Stomach (tissue), 9 donors: ENCODE results near the gene ECHDC3. TPM values are rescaled to one million over a fixed set of nuclear protein-coding genes. Genes with fewer than 3 reads are reported as not detected.

ENCODE experiments used
- DNase-seq, 2 donors: peaks; one replicate each; pipeline versions ENCODE4 v3.0.0 to v3.0.0-alpha.2; 2013 to 2019
- H3K27ac ChIP-seq, 5 donors: fragments of 200-600 bp in 4 of 5; sonication (generic) in 4 of 5; one replicate each; pipeline ENCODE4 v1.5.1; 2013 to 2019; ENCODE audit warnings: mild to moderate bottlenecking in 1 of 5, moderate library complexity in 1 of 5
- H3K27me3 ChIP-seq, 3 donors: fragments of 200-600 bp; sonication (generic); one replicate each; pipeline ENCODE4 v1.5.1; 2017 to 2019; ENCODE audit warnings: mixed run types in 1 of 3
- H3K36me3 ChIP-seq, 4 donors: fragments of 200-600 bp; sonication (generic); 1 replicate in 3 of 4; 2 replicates in 1 of 4; pipeline ENCODE4 v1.5.1; 2016 to 2019
- H3K4me1 ChIP-seq, 4 donors: fragments of 200-600 bp; sonication (generic); one replicate each; pipeline ENCODE4 v1.5.1; 2016 to 2019
- H3K4me3 ChIP-seq, 4 donors: fragments of 200-600 bp; sonication (generic) in 3 of 4; one replicate each; pipeline ENCODE4 v1.5.1; 2016 to 2019; ENCODE audit warnings: mild to moderate bottlenecking in 1 of 4
- H3K9me3 ChIP-seq, 4 donors: fragments of 200-600 bp; sonication (generic); one replicate each; pipeline ENCODE4 v1.5.1; 2016 to 2019
- EP300 ChIP-seq: sonication (generic); formaldehyde crosslinking; IDR thresholded peaks from one replicate; pipeline ENCODE4 v1.6.1; 2017; ENCODE audit warnings: antibody characterized with exemption
- POLR2A ChIP-seq, 4 donors: fragments of 450-650 bp; IDR thresholded peaks; one replicate each; pipeline ENCODE4 v1.6.1; 2016; ENCODE audit warnings: antibody characterized with exemption in 4 of 4, control low read depth in 2 of 4, mild to moderate bottlenecking in 1 of 4, moderate library complexity in 1 of 4
- POLR2AphosphoS5 ChIP-seq, 3 donors: sonication (generic); formaldehyde crosslinking; IDR thresholded peaks; one replicate each; pipeline ENCODE4 v1.6.1; 2016; ENCODE audit warnings: antibody characterized with exemption in 3 of 3
- WGBS, 5 donors: extraction: QIAGEN DNeasy Blood & Tissue Kit in 3 of 5; methylation state at CpG; one replicate each; pipeline versions ENCODE4 v1.1.5 to v1.1.7; 2013 to 2018; 5-methylcytosine and 5-hydroxymethylcytosine counted together
- intact Hi-C: fragments of 100-400 bp; cut with DNase I; formaldehyde crosslinking; loops from one replicate; pipeline ENCODE4 v1.15.1; 2023; ENCODE audit warnings: low total_unique reads
- polyA plus RNA-seq, 3 donors: library from polyadenylated mRNA; stranded (reverse); fragments of 200-250 nt; gene quantifications; one replicate each; pipeline ENCODE4 v1.2.3, GENCODE V29; 2013
- total RNA-seq, 5 donors: library from RNA; depleted of rRNA; stranded (reverse); fragments of >200 nt; gene quantifications; one replicate each; pipeline versions ENCODE4 v1.1.0 to v1.2.3, GENCODE V29; 2014 to 2016
- TF ChIP-seq, protein P1 (sequence below), 7 experiments: fragments of 450-650 bp in 4 of 7; fragments of 200-600 bp in 3 of 7; sonication (generic) in 3 of 7; IDR thresholded peaks; one replicate each; pipeline ENCODE4 v1.5.1; 2016 to 2019; ENCODE audit warnings: antibody characterized with exemption in 7 of 7, control low read depth in 2 of 7, mild to moderate bottlenecking in 1 of 7
- donor health status: healthy with polysubstance abuse.
- donor health status: Bipolar disorder and iron deficiency.
- donor health status: healthy.

ECHDC3 gene
- total and polyA plus RNA-seq, 8 donors: 0.58 to 70.6 (median 30.7) TPM

DNA sequence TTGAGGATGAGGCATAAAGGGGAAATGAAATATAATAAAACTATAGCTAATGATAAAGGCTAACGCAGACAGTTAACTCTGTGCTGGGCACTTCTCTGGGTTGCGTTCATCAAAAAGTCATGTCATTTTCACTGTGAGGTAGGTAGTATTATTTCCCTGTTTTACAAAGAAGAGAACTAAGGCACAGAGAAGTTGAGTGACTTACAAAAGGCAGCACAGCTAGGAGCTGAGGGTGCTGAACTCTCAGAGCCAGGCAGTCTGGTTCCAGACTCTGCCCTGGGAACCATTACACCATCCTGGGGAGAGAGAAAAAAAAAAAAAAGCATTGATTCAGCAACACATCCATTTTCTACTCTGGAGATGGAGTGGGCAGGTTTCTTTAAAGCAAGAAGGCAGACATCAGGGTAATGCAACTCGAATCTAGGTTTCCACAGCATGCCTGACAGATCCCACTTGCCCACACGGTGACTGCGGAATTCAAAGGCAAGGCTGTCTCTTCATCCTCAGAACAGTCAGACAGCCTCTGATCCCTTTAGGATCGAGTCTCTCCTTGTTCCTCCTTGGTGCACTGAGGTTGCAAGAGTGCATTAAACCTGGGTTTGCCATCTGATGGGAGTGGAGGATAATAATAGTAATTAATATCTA is 40.6 kb upstream of the ECHDC3 start:
- TF ChIP-seq EP300: no peak
- no peak for TF ChIP-seq POLR2AphosphoS5 (IDR thresholded peaks at IDR 0.05)
- TF ChIP-seq, protein P1, sequence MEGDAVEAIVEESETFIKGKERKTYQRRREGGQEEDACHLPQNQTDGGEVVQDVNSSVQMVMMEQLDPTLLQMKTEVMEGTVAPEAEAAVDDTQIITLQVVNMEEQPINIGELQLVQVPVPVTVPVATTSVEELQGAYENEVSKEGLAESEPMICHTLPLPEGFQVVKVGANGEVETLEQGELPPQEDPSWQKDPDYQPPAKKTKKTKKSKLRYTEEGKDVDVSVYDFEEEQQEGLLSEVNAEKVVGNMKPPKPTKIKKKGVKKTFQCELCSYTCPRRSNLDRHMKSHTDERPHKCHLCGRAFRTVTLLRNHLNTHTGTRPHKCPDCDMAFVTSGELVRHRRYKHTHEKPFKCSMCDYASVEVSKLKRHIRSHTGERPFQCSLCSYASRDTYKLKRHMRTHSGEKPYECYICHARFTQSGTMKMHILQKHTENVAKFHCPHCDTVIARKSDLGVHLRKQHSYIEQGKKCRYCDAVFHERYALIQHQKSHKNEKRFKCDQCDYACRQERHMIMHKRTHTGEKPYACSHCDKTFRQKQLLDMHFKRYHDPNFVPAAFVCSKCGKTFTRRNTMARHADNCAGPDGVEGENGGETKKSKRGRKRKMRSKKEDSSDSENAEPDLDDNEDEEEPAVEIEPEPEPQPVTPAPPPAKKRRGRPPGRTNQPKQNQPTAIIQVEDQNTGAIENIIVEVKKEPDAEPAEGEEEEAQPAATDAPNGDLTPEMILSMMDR (IDR thresholded peaks at IDR 0.05): no peak
- TF ChIP-seq POLR2A (IDR thresholded peaks at IDR 0.05): no peak
- DNase-seq: no peak
- H3K9me3 ChIP-seq: no peaks in the 10 kb centered on the region
- H3K4me3 ChIP-seq: no peak overlapping the region
- 79 to 96% (median 88%) methylated on average over 6 of the region's 6 CpGs for WGBS, 5 donors
- H3K4me1 ChIP-seq: peaks cover 0 to 4% (median 0%) of the 10 kb centered on the region in 4 donors
- H3K27me3 ChIP-seq: no peaks in the 10 kb centered on the region
- H3K36me3 ChIP-seq: no peaks in the 10 kb centered on the region
- intact Hi-C loops: no loop called here
- H3K27ac ChIP-seq: no peak overlapping the region

GRCh38 chr10:11702264-11702663 is 39.9 kb upstream of the ECHDC3 start:
- no peak for DNase-seq
- Histone ChIP-seq H3K27ac (no peak overlapping the region), H3K9me3 (no peaks in the 10 kb centered on the region), H3K4me1 (peaks cover 0 to 4% (median 0%) of the 10 kb centered on the region in 4 donors), H3K36me3 (no peaks in the 10 kb centered on the region), H3K4me3 (no peak overlapping the region), H3K27me3 (no peaks in the 10 kb centered on the region)
- intact Hi-C loops: no loop called here
- TF ChIP-seq POLR2AphosphoS5 (IDR thresholded peaks at IDR 0.05) (no peak), POLR2A (IDR thresholded peaks at IDR 0.05) (no peak), EP300 (no peak)
- TF ChIP-seq, protein P1 (IDR thresholded peaks at IDR 0.05): no peak
- 76 to 88% (median 85%) methylated on average over 4 of the region's 4 CpGs for WGBS, 5 donors

DNA sequence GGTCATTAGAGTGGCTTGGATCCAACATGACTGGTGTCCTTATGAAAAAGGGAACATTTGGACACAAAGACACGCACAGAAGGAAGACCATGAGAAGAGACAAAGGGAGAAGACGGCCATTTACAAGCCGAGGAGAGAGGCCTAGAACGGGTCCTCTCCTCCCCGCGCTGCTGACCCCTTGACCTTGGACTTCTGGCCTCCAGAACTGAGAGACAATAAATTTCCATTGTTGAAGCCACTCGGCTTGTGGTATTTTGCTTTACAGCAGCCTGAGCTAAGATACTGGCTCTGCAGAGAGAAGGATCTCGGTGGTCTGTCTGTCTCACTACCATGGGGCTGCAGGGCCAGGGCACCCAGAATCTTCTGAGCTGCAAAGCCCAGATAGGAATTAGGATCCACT is 38.1 kb upstream of the ECHDC3 start:
- Histone ChIP-seq H3K4me3 (no peak overlapping the region), H3K4me1 (peaks cover 0 to 4% (median 0%) of the 10 kb centered on the region in 4 donors), H3K27ac (no peak overlapping the region), H3K9me3 (no peaks in the 10 kb centered on the region), H3K27me3 (no peaks in the 10 kb centered on the region), H3K36me3 (no peaks in the 10 kb centered on the region)
- intact Hi-C loops: no loop called here
- DNase-seq: no peak
- WGBS, 5 donors: 84 to 89% (median 86%) methylated on average over 8 of the region's 8 CpGs
- no peak for TF ChIP-seq POLR2AphosphoS5 (IDR thresholded peaks at IDR 0.05)
- TF ChIP-seq POLR2A (IDR thresholded peaks at IDR 0.05): no peak
- TF ChIP-seq, protein P1 (IDR thresholded peaks at IDR 0.05): no peak
- TF ChIP-seq EP300: no peak

DNA sequence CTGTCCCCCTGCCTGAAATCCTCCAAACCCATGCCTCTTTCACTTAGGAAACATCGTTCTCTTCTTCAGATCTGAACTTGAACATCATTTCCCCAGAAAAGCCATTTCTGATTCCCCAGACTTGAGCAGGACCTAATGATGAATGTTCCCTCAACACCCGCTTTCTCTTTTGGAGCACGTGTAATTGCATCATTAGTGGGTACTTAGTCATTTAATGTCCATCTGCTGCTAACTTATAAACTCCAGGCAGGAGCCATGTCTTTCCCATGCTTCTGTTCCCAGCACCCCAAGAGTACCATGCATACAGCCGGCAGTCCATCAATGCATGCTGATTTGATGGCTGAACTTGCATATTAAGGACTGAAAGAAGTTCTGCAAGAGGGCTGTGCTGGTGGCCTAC is 36.5 kb upstream of the ECHDC3 start:
- TF ChIP-seq, protein P1 (IDR thresholded peaks at IDR 0.05): no peak
- TF ChIP-seq POLR2AphosphoS5 (IDR thresholded peaks at IDR 0.05) (no peak), EP300 (no peak), POLR2A (IDR thresholded peaks at IDR 0.05) (no peak)
- intact Hi-C loops: no loop called here
- H3K4me3 ChIP-seq: no peak overlapping the region
- H3K36me3 ChIP-seq: no peaks in the 10 kb centered on the region
- no peaks in the 10 kb centered on the region for H3K9me3 ChIP-seq
- peaks cover 0 to 4% (median 0%) of the 10 kb centered on the region in 4 donors for H3K4me1 ChIP-seq
- no peak overlapping the region for H3K27ac ChIP-seq
- 78 to 90% (median 84%) methylated on average over 4 of the region's 4 CpGs for WGBS, 5 donors
- DNase-seq: no peak
- H3K27me3 ChIP-seq: no peaks in the 10 kb centered on the region
